RPMI8226 (cell line): ENCODE data around the gene TH.

Experiments
- DNase-seq: peaks from one replicate; pipeline ENCODE4 v3.0.0-alpha.2; 2015

The TH gene

DNA sequence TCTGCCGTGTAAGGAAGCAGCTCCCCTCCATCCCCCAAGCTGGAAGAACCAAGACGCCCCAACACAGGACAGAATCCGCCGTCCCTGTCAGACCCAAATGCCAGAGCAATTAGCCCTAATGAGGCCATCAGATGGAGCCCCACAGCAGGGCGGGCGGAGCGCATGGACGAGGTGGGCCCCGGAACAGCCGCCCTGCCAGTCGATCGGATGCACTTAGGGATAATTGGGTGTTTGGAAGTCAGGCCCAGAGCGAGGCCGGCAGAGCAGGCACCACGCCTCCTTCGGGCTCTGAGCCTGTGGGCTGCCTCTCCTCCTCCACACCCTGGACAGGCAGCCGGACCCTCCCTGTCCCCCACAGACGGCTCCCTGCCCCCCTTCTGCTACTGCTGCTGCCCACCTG, 5.5 kb upstream of the TH start:
- DNase-seq: no peak

DNA sequence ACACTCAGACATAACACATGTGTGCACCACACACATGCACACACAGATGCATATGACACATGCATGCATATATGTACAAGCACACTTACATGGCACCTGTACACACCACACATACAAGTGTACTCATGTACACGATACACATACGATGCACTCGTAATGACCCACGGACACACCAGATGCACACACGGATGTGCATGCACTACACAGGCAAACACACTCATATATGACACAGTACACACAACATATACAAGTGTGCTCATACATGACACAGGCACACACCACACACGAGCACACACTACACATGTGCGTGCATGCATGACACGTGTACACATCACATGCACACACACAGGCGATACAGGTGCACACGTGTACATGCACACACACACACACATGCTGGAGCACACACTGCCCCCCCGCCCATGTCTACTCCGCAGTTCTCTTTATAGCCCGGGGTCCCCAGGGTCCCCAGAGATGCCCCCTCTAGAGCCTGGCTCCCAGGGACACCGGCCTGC, 4.8 kb upstream of the TH start:
- no peak for DNase-seq

DNA sequence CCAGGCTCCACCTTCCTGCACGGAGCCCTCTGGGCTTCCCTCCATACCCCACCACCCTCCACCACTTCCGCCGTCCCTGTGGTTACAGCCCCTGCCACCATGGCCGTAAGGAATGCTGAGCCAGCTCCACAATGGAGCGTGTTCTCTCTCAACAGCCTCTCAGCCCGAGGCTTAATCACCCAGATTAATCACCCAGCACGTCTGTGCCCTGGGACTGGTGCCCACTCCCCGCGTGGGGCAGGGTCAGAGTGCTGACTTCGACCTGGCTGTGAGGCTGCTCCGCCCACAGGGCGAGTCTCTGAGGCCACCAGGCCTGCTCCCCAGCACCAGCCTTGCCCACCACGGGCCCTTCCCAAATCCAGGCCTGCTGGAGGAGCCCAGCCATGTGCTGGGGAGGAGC, 4.0 kb upstream of the TH start:
- DNase-seq: peak; percentile 51

DNA sequence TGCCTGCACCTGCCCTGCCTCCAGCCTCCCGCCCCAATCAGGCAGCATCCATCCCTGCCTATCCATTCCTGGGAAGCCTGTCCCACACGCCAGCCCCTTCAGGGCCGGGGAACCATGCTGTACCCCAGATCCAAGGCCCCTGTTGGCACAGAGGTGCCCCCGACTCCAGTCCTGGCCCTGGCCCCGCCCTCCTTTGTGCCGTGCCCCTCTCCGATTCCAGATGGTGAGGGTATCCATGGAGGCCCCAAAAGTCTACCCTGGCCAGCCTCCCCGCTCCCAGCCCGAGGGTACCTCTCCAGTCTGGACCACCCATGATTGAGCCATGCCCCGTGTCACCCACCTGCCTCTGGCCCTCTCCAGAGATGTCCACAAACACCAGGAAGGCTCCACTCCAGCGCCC, 2.7 kb upstream of the TH start:
- DNase-seq: no peak

DNA sequence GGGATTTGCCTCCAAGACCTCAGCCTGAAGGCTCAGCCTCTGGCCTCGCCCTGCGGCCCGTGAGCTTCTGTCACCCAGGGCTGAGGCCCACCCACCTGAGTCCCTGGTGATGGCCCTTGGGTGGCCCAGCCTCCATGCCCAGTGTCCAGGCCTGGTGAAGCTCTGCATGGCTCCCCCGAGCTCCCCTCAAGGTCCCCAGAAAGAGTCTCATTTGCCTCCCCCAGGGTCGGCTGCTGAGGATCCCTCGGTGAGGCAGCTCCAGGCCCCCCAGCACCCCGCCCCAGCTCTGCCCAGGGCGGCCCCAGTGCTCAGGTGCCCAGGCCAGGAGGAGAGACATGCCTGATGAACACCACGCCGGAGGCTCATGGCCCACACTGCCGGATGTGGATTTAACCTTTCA, 2.1 kb upstream of the TH start:
- no peak for DNase-seq

DNA sequence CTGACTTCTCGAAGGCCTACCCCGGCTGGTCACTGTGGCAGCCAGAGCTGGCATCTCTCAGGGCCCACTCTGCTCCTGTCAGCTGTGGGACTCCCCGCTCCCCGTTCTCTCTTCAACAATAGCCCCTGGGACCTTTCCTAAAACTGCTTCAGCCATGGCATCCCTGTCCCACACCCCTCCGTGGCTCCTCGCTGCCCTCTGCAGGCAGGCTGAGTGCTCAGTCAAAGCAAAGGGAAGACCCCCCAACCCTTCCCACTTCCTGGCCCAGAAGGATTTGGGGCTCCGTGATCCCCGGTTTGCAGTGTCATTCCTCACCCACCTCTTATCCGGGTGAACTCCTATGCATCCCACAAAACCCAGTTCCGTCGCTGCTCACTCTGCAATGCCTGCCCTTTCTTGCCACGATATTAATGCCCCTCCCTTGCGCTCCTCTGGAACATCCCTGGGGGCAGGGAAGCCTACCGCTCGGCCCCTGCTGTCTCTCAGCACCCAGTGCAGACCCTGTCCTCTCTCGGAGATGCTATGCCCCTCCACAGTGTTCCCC, 1.6 kb upstream of the TH start:
- DNase-seq: no peak

DNA sequence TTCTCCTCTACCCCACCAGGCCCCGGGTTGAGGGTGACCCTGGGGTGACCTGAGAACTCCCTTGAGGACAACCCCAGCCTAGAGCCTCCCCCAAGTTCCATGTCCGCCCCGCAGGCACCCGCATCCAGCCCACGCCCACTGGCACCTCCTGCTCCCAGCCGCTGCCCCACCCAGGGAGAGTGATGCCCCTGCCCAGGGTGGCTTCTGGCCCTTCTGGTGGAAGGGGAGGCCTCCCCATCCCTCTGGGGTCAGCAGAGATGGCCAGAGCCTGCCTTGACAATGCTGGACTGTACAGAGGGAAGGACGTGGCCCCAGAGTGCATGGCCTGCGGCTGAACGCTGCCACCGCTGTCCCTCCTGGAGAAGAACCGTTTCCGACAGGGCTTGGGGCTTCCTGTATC, 1.1 kb upstream of the TH start:
- DNase-seq: no peak

DNA sequence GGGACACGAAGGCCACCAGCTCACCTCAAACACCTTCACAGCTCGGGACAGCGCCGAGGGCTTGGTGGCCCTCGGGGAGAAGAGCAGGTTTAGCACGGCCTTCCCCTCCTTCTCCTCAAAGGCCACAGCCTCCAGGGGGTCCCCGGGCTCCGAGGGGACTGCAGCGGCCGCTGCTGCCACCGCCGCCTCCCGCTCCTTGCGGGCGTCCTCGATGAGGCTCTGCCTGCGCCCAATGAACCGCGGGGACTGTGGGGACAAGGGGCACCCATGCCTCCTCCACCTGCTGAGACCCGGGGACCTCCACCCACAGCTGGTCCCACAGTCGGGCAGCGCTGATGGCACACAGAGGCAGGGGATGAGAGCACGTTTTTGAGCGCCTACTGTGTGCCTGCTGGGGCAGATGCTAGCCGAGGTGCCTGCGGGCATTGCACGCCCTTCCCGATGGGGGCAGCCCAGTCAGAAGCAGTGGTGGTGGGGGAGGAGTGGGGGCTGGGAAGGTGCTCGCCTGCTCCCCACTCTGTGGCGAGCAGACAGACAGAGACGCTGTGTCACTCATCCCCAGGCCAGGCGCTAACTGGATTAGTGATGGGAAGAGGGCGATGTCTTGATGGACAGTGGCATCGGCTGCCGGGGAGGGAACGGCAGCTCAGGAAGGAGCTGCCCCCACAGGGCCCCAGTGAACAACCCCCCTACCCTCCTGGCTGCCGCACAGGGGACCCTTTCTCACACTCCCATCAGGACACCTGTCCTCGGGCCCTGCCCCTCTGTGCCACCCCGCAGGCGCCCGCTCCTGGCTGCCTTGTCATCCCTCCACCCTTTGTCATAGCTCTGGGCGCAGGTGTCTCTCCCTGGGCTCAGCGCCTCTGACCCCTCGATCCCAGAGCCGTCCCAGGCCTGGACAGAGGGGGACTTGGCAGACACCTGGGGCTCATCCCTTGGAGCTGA, 1.7 kb downstream of the TH start:
- DNase-seq: no peak

DNA sequence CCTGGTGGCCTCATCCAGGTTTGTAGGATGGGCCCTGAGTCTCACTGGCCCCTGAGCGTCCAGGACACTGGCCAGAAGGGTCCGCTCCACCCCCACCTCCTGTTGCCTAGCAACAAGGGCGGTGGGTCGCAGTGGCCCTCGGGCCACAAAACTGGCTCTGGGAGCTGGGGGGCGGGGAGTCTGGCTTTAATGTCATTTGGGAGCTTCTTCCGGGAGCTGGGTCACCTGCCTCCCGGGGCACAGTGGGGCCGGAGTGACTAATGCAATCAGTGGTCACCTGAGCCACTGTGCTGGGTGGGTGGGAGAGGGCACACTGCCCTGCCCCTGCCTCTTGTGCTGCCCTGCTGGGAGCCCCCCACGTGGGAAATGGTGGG, 2.6 kb downstream of the TH start:
- no peak for DNase-seq

DNA sequence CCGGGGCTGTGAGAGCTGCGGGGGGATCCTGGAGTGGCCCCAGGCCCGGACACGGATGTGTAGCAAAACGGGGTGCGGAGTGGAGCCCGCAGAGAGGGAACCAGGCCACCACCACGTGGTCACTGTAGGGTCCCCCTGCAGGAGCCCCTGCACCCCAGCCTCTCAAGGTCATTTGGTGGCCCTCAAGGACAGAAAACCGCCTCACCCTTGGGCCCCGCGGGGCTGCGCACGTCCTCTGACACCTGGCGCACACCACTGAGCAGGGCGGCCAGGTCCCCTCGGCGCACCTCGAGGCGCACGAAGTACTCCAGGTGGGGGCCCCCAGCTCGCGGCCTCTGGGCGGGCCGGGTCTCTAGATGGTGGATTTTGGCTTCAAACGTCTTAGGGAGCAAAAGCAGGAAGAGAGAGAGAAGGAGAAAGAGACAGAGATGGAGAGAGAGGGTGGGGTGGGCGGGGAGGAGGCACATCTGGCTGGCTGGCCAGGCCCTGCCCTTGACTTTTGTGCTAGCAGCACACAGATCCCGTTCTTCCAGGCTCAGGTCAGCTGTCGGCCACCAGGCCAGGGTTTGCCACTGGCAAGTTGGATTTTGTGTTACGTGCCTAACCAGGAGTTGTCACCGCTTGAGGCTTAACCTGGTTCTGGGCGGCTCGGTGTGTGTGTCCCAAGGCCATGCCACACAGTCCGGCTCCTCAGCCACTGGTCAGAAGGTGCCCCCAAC, 3.2 kb downstream of the TH start:
- no peak for DNase-seq

DNA sequence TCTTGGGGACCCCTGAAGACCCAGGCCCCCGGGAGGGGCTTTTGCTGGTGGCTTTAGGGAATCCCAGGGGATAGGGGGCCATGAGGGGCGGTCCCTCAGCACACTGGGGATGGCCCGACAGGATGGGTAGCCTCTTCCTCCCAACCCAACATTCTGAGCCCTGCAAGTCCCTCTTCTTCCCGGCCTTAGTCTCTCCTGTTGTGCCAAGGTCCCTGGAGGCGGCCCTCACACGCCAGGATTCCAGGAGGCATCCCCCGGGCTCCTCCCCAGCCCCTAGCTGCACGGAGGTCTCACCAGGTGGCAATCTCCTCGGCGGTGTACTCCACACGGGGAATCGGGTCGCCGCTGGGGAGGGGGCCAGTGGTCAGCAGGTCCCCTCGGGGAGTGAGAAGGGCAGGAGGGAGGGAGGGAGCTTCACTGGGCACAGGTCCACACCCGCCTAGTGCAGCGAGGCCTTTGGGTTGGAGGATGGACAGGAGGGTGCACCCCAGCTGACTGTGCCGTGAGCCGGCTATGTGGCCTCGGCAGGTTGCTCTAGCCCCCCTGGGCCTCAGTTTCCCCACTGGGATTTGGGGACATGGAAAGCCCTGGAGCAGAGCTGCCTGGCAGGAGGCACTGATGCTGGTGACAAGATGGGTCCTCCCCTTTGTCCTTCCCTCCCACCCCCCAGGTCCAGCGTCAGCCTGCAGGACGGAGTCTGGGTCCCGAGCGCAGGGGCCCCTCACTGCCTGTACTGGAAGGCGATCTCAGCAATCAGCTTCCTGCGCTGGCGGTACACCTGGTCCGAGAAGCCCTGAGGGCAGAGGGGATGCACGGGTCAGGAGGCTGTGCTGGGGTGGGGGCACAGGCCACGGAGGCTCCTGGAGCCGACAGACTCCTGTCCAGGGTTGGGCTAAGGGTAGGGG, 4.2 kb downstream of the TH start:
- DNase-seq: no peak

DNA sequence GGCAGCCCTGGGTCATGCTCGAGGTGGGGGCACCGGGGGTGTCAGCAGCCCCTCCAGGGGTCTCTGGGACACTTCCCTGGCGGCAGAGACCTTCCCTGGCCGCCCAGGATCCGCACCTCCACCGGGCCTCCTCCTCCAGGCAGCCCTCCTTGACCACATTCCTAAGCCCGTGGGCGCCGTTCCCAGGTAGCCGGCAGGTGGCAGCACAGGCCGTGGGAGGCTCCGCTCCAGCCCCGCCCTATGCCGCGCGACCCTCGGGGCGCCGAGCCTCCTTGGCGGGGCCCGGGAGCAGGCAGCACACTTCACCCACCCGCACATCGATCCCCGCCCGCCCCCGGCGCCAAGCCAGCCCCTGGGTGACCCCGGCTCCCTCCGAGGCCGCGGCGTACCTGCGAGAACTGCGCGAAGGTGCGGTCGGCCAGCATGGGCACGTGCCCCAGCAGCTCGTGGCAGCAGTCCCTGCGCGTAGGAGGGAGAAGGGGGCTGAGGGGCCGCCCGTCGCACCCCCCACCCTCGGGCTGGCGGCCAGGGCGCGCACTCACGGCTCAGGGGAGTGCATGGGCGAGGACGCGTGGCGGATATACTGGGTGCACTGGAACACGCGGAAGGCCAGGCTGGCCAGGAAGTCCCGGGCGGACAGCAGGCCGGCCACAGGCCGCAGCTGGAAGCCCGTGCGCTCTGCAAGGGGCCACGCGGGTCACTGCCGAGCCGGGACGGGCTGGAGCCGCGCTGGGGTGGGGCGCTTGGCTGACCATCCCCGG, 5.3 kb downstream of the TH start:
- DNase-seq: peak; percentile 30

DNA sequence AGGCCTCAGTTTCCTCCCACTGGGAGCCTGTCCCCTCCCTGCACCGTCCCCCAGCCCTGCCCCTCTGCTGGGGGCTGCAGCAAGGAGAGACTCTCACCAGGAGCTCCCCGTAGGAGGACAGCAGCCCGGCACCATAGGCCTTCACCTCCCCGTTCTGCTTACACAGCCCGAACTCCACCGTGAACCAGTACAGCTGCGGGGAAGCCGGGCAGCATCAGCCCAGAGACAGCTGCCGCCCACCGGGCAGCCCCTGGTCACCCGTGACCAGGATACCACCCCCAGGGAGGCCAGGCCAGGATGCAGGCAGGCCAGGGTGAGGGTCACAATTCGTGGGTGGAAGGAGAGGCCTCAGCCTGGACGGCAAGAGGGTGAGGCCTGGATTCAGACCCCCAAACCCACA, 6.0 kb downstream of the TH start:
- no peak for DNase-seq

DNA sequence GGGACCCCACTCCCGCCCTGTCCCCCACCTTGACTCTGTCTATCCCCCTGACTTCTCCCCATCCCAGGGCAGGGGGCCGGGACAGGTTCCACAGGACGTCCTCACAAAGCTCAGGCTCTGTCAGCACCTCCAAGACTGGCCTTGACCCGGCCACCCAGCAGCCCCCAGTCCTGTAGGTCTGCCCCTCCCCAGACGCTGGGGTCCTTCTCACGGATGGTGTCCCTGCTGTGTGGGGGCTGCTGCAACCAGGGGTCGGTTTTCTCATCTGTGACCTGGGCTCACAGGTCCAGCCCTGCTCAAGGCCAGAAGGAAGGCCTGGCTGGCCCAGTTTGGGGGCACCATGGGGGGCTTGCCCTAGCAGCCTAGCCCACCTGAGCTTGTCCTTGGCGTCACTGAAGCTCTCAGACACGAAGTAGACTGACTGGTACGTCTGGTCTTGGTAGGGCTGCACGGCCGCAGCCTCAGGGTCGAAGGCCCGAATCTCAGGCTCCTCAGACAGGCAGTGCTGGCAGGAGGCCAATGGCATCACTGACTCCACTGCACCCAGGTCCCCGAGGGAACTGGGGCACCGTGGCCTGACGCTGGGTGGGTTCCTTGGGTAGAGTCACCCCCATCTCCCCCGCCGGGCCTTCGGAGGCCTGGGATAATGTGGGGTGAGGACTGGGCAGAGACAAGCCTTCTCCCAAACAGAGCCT, 6.6 kb downstream of the TH start:
- peak; percentile 25 for DNase-seq

DNA sequence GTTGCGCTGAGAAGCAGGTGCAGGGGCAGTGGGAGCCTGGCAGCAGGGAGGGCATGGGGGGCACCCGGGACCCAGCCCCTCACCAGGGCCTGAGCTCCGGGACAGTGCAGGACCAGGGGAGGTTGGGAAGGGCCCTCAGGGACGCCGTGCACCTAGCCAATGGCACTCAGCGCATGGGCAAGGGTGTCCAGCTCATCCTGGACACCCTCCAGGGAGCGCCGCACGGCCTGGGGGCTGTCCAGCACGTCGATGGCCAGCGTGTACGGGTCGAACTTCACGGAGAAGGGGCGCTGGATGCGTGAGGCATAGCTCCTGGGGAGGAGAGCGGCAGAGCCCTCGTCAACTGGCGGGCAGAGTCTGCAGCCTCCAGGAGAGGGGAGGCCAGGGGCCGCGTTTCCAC, 7.5 kb downstream of the TH start:
- DNase-seq: no peak

DNA sequence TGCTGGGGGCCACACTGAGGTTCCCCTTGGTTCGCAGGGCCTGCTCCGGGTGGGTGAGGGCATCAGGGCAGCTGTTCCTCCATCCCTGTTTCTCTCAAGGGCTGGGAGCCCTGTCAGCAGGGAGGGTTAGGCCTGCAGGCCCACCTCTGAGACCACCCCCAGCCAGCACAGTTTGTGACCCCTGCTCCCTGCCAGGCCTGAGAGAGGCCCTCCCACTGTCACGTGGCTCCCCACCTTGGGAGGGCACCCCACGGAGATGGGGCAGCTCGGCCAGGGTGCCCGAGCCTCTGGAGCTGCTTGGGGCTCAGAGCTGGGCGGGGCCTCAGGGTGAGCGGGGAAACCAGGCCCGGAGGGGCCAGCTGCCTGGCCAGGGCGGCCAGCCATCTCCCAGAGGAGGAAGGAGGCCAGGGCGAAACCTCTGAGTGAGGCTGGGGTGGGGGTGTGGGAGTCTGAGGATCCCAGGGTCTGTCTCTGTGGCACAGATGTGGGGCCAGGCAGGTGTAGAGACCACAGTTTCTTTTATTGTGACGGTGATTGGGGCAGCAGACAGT, 8.1 kb downstream of the TH start:
- no peak for DNase-seq

DNA sequence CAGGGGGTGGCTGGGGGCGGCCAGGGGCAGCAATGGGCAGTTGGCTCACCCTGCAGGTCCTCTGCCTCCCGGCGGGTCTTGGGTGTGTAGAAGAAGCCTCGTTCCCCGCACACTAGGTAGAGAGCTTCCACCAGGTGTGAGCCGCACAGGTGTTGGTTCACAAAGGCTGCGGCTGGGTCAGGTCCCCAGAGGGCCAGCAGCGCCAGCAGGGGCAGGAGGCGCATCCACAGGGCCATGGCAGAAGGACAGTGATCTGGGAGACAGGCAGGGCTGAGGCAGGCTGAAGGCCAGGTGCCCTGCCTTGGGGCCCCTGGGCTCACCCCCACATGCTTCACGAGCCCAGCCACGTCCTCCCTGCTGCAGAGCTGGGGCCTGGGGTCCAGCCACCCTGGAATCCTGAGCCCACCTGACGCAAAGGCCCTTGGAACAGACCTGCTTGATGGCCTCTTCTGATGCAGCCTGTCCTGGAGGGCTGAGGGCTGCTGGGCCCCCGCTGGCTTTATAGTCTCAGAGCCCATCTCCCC, 10.8 kb downstream of the TH start, which contains the start of gene INS:
Gene INS, minus strand, starts transcription at position 474 of the 524 bp plus-strand sequence. Its CDS starts 238 bp downstream, at position 236.
- DNase-seq: no peak

DNA sequence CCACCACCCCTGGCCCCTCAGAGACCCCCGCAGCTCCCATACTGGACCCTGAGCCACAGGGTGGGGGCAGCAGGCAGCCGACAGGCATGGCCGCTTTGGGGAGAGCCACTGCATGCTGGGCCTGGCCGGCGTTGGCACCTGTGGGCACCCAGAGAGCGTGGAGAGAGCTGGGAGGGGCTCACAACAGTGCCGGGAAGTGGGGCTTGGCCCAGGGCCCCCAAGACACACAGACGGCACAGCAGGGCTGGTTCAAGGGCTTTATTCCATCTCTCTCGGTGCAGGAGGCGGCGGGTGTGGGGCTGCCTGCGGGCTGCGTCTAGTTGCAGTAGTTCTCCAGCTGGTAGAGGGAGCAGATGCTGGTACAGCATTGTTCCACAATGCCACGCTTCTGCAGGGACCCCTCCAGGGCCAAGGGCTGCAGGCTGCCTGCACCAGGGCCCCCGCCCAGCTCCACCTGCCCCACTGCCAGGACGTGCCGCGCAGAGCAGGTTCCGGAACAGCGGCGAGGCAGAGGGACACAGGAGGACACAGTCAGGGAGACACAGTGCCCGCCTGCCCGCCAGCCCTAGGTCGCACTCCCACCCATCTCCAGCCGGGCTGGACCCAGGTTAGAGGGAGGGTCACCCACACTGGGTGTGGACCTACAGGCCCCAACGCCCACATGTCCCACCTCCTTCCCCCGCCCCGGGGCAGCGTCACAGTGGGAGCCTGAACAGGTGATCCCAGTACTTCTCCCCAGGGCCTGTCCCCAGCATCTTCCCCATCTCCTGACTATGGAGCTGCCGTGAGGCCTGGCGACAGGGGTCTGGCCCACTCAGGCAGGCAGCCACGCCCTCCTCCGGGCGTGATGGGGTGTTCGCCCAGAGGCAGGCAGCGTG, 11.8 kb downstream of the TH start:
- DNase-seq: no peak

DNA sequence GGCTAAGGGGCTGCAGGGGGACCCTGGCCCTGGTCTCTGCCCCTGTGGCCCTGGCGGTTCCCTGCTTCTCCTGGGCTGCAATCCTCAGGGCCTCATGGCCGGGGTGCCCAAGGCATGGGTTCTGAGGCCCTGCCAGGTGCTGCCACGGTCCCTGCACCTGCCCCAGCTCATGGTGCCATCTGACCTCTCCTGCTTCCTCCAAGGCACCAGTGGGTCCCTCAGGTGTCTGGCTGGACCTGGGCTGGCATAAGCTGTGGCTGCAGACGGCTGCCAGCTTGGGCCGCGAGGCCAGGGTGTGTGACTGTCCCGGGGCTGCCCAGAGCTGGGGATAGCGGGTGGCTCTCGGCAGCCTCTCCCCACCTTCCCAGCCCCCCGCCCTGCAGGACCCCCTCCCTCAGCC, 12.6 kb downstream of the TH start:
- DNase-seq: peak; percentile 18

DNA sequence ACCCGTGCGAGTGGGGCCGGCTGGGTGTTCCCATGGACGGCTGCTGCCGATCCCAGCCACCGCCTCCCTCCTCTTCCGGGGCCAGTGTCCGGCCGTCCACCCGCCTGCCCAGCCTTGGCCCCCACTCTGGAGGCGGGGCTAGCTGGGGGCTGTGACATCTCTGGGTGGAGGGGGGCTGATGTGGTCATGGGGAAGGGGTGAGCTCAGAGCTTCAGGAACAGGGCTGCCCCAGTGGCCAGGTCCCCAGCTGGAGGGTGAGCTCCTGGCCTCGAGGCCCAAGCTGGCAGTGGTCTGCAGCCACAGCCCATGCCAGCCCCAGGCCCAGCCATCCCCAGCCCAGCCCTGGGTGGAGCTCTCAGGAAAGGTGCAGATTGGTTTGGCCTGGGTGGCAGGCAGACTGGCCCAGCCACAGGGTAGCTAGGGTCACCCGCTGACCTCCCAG, 13.3 kb downstream of the TH start:
- DNase-seq: no peak
